ENCODE results near the gene RANBP10. TPM values are rescaled to one million over a fixed set of nuclear protein-coding genes. Genes with fewer than 3 reads are reported as not detected.

The RANBP10 gene
- total and polyA plus RNA-seq, 2 of the 13 experiments (the other 11 are each of a cell fraction or from before 2014, with no cell fraction given) = 9.2 to 22.7 TPM

GRCh38 chr16:67805718-67806427 lies 487 bp downstream of the RANBP10 start (continued):
- TF ChIP-seq POGK (CRISPR knock-in tag; conservative IDR thresholded peaks at IDR 0.05) = peak; percentile 26; the same call in 1 of the 2 replicates
- no peak for TF ChIP-seq ZNF609 (CRISPR knock-in tag; IDR thresholded peaks at IDR 0.05; ENCODE audit: borderline replicate concordance)
- no peak for TF ChIP-seq ZNF382 (CRISPR knock-in tag; IDR thresholded peaks at IDR 0.05; ENCODE audit: borderline replicate concordance)
- no peak for TF ChIP-seq ZIK1 (CRISPR knock-in tag; IDR thresholded peaks at IDR 0.05; ENCODE audit: borderline replicate concordance, low read depth)
- TF ChIP-seq TFDP2 (CRISPR knock-in tag; IDR thresholded peaks at IDR 0.05) = no peak
- no peak for TF ChIP-seq MAF1 (CRISPR knock-in tag; IDR thresholded peaks at IDR 0.05; ENCODE audit: borderline replicate concordance)
- no peak for TF ChIP-seq IKZF4 (CRISPR knock-in tag; IDR thresholded peaks at IDR 0.05; ENCODE audit: borderline replicate concordance, low read depth, not compliant biosample characterization)
- no peak for TF ChIP-seq ZSCAN30 (CRISPR knock-in tag; IDR thresholded peaks at IDR 0.05)
- 0 out of 2 replicates have a peak, but pooled peaks have one; percentile 11 for TF ChIP-seq NR0B2 (CRISPR knock-in tag; IDR thresholded peaks at IDR 0.05)
- no peak for TF ChIP-seq KDM3A (CRISPR knock-in tag; IDR thresholded peaks at IDR 0.05; ENCODE audit: low read depth)
- TF ChIP-seq KAT8 (CRISPR knock-in tag; IDR thresholded peaks at IDR 0.05) = no peak
- no peak for TF ChIP-seq ZBTB10 (CRISPR knock-in tag; IDR thresholded peaks at IDR 0.05; ENCODE audit: borderline replicate concordance)
- TF ChIP-seq DNMT1 (CRISPR knock-in tag; IDR thresholded peaks at IDR 0.05) = no peak
- no peak; the same call in 1 of the 2 replicates for TF ChIP-seq RFXAP (CRISPR knock-in tag; IDR thresholded peaks at IDR 0.05; ENCODE audit: borderline replicate concordance)
- TF ChIP-seq ZNF746 (CRISPR knock-in tag; IDR thresholded peaks at IDR 0.05) = 0 out of 2 replicates have a peak, but pooled peaks have one; percentile 80
- 0 out of 2 replicates have a peak, but pooled peaks have one; percentile 24 for TF ChIP-seq ATAD3A (CRISPR knock-in tag; IDR thresholded peaks at IDR 0.05)

Measured in HepG2 (cell line).